Esophagus (tissue), 2 donors: ENCODE measurements around the gene CHTF8. TPM values are rescaled to one million over a fixed set of nuclear protein-coding genes. Genes with fewer than 3 reads are reported as not detected.
"Not testable (repeated sequence)": the region's sequence is repeated elsewhere in the genome, so short reads cannot be mapped to it uniquely, and the experiment has no call there.

ENCODE experiments used
- H3K27ac ChIP-seq, 2 donors: one replicate each; pipeline ENCODE4 v1.5.1; 2013; ENCODE audit warnings: low read depth in 2 of 2, mild to moderate bottlenecking in 2 of 2, inconsistent platforms in 1 of 2, low read length in 1 of 2, moderate library complexity in 1 of 2
- H3K27me3 ChIP-seq, 2 donors: one replicate each; pipeline ENCODE4 v1.6.1; 2013; ENCODE audit warnings: low read length in 2 of 2, control low read depth in 1 of 2, mild to moderate bottlenecking in 1 of 2; ENCODE audit not compliant: insufficient read depth in 2 of 2, control insufficient read depth in 1 of 2
- H3K36me3 ChIP-seq, 2 donors: one replicate each; pipeline ENCODE4 v1.6.1; 2013; ENCODE audit warnings: low read length in 1 of 2; ENCODE audit not compliant: control insufficient read depth in 2 of 2, insufficient read depth in 2 of 2
- H3K4me1 ChIP-seq, 2 donors: one replicate each; pipeline ENCODE4 v1.6.1; 2013; ENCODE audit warnings: low read length in 1 of 2; ENCODE audit not compliant: control insufficient read depth in 2 of 2, insufficient read depth in 2 of 2
- H3K4me3 ChIP-seq, 2 donors: one replicate each; pipeline ENCODE4 v1.5.1; 2013; ENCODE audit warnings: low read length in 2 of 2, mild to moderate bottlenecking in 2 of 2, low read depth in 1 of 2, moderate library complexity in 1 of 2
- H3K9me3 ChIP-seq, 2 donors: one replicate each; pipeline ENCODE4 v1.6.1; 2013; ENCODE audit warnings: mild to moderate bottlenecking in 2 of 2, low read depth in 1 of 2, low read length in 1 of 2, moderate library complexity in 1 of 2; ENCODE audit not compliant: control insufficient read depth in 2 of 2, insufficient read depth in 1 of 2
- WGBS, 2 donors: extraction: QIAGEN DNeasy Blood & Tissue Kit; methylation state at CpG; one replicate each; pipeline ENCODE4 v1.1.7; 2013; 5-methylcytosine and 5-hydroxymethylcytosine counted together
- polyA plus RNA-seq, 2 donors: library from polyadenylated mRNA; stranded (reverse); fragments of 200-250 nt; gene quantifications; one replicate each; pipeline ENCODE4 v1.2.3, GENCODE V29; 2013
- donor health status: healthy with polysubstance abuse.
- donor health status: Bipolar disorder and iron deficiency.

The CHTF8 gene
- polyA plus RNA-seq, 2 donors = 18.8 to 43.5 TPM

DNA sequence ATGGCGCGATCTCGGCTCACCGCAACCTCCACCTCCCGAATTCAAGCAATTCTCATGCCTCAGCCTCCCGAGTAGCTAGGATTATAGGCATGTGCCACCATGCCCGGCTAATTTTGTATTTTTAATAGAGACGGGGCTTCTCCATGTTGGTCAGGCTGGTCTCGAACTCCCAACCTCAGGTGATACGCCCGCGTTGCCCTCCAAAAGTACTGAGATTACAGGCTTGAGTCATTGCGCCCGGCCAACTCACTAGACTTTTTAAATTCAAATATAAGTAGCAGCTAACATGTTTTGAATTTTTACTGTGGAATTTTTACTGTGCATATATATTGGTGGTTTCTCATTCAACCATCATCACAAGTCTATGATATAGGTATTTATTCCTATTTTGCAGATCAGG, 7.4 kb downstream of the CHTF8 start:
- 93 to 94% methylated on average over 14 of the region's 14 CpGs for WGBS, 2 donors
- H3K27me3 ChIP-seq, H3K9me3 ChIP-seq, H3K36me3 ChIP-seq, H3K4me1 ChIP-seq, H3K4me3 ChIP-seq, H3K27ac ChIP-seq: not testable (repeated sequence)

GRCh38 chr16:69124406-69124805, 8.0 kb downstream of the CHTF8 start:
- H3K36me3 ChIP-seq, H3K27ac ChIP-seq, H3K4me3 ChIP-seq, H3K4me1 ChIP-seq, H3K27me3 ChIP-seq, H3K9me3 ChIP-seq: not testable (repeated sequence)
- WGBS, 2 donors = 79 to 89% methylated on average over 8 of the region's 8 CpGs

- 74 to 77% methylated on average over 3 of the region's 3 CpGs for WGBS, 2 donors
- peaks cover 6 to 9% of the 10 kb centered on the region in 2 donors for H3K36me3 ChIP-seq
- no peak overlapping the region for H3K27ac ChIP-seq
- no peak overlapping the region for H3K4me3 ChIP-seq
- no peaks in the 10 kb centered on the region for H3K4me1 ChIP-seq
- no peaks in the 10 kb centered on the region for H3K27me3 ChIP-seq
- no peaks in the 10 kb centered on the region for H3K9me3 ChIP-seq
Observed at GRCh38 chr16:69123910-69124309, 8.5 kb downstream of the CHTF8 start.

GRCh38 chr16:69120096-69120664, 12.2 kb downstream of the CHTF8 start:
- H3K9me3 ChIP-seq = no peaks in the 10 kb centered on the region
- H3K4me1 ChIP-seq = peaks cover 0 to 3% of the 10 kb centered on the region in 2 donors
- no peak overlapping the region for H3K4me3 ChIP-seq
- WGBS, 2 donors = 93 to 96% methylated on average over 19 of the region's 19 CpGs
- no peak overlapping the region for H3K27ac ChIP-seq
- H3K27me3 ChIP-seq = no peaks in the 10 kb centered on the region
- peaks cover 9 to 26% of the 10 kb centered on the region in 2 donors for H3K36me3 ChIP-seq

DNA sequence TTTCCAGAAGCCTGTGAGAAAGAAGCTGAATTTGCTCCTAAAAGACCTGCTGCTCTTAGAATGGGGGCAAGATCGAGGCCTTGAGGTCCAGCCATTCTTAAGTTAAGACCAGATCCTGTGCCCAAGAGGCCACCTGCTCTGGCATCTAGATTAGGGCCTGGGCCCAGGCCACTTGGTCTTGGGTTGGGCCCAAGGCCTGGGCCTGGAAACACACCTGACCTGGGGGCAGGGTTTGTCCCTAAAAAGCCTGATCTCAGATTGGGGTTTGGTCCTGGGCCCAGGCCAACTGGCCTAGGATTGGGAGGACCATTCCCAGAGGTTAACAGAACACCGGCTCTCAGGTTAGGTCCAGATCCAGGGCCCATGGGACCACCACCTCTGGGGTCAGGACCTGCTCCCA, 12.9 kb downstream of the CHTF8 start:
- Histone ChIP-seq H3K27ac (no peak overlapping the region), H3K4me1 (peaks cover 0 to 3% of the 10 kb centered on the region in 2 donors), H3K9me3 (no peaks in the 10 kb centered on the region), H3K27me3 (no peaks in the 10 kb centered on the region), H3K4me3 (no peak overlapping the region), H3K36me3 (peaks cover 9 to 32% of the 10 kb centered on the region in 2 donors)
- WGBS, 2 donors = 91 to 98% methylated on average over 2 of the region's 2 CpGs

GRCh38 chr16:69118994-69119393, 13.4 kb downstream of the CHTF8 start:
- Histone ChIP-seq H3K4me3 (no peak overlapping the region), H3K4me1 (peaks cover 0 to 3% of the 10 kb centered on the region in 2 donors), H3K36me3 (peaks cover 9 to 38% of the 10 kb centered on the region in 2 donors), H3K27ac (no peak overlapping the region), H3K27me3 (no peaks in the 10 kb centered on the region), H3K9me3 (no peaks in the 10 kb centered on the region)
- WGBS, 2 donors = 86 to 94% methylated on average over 2 of the region's 2 CpGs

DNA sequence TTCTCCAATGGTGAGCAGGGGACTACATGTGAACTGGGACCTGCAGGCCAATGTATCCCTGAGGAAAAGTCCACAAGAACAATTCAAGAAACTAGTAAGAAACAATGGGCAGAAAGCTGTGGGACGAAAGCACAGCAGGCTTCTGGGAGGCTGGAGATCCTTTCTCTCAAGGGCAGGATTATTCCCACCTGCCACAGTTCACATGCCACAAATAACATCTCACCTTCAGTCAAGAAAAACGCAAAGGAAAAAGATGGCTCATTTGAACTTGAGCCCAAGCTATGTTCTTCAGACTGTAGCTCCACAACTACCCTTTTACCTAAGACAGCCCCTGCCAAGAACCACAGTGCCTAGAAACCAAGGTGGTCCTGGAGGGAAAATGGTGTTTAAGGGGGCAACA, 13.9 kb downstream of the CHTF8 start:
- Histone ChIP-seq H3K36me3 (peaks cover 9 to 43% of the 10 kb centered on the region in 2 donors), H3K27me3 (no peaks in the 10 kb centered on the region), H3K27ac (no peak overlapping the region), H3K9me3 (no peaks in the 10 kb centered on the region), H3K4me1 (peaks cover 0 to 3% of the 10 kb centered on the region in 2 donors), H3K4me3 (no peak overlapping the region)
- WGBS, 2 donors = 80 to 84% methylated on average over 2 of the region's 2 CpGs

DNA sequence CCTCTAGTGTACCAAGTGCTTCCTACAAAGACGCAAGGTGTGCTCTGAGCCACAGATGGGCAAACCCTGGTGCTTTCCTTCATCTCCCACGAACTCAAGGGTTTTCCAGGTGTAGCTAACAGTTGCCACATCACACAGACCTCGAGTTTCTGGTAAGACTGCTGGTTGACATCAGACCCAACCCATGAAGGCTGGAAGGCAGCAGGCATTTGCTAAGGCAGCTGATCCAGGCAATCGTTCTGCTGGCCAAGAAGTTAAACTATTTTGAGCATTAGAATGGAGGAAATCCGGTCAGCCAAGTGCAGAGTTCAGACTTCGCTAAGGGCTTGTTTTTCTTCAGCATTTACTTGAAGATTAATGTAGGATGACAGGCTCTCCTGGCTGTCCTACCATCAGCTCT, 15.5 kb downstream of the CHTF8 start:
- Histone ChIP-seq H3K9me3 (no peaks in the 10 kb centered on the region), H3K4me3 (no peak overlapping the region), H3K27me3 (no peaks in the 10 kb centered on the region), H3K27ac (no peak overlapping the region), H3K4me1 (peaks cover 0 to 3% of the 10 kb centered on the region in 2 donors), H3K36me3 (peaks cover 9 to 47% of the 10 kb centered on the region in 2 donors)
- 53 to 58% methylated on average over 6 of the region's 6 CpGs for WGBS, 2 donors

DNA sequence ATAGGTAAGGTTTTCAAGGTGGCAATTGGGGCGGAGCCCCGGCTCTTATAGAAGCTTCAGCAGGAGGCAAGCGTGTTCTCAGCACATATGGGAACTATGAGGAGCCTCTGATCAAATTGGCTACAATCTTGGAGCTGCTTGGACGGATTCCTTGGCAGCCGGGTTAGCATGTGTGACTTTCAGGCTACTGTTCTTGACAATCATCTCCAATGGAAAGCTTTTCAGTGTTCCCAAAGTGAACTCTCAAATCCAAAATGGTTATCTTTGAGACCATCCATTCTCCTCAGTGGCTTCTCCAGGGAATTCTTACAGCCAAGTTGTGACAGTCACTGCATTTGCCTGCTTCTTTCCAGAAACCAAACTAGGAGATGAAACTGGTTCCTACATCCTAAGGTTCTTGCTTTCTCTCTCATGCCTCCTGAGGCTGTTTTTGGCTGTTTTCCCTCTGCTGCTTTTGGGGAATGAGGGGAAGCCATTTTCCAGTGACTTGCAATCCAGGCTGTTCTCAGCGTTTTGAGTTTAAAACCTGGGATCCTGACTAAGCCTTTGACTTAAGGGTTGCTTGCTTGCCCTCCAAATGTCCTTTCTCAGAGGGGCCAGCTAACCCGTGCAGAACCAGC, 16.0 kb downstream of the CHTF8 start:
- no peaks in the 10 kb centered on the region for H3K27me3 ChIP-seq
- no peak overlapping the region for H3K27ac ChIP-seq
- peaks cover 9 to 50% of the 10 kb centered on the region in 2 donors for H3K36me3 ChIP-seq
- no peaks in the 10 kb centered on the region for H3K9me3 ChIP-seq
- peaks cover 0 to 3% of the 10 kb centered on the region in 2 donors for H3K4me1 ChIP-seq
- 80 to 82% methylated on average over 7 of the region's 7 CpGs for WGBS, 2 donors
- H3K4me3 ChIP-seq = no peak overlapping the region

DNA sequence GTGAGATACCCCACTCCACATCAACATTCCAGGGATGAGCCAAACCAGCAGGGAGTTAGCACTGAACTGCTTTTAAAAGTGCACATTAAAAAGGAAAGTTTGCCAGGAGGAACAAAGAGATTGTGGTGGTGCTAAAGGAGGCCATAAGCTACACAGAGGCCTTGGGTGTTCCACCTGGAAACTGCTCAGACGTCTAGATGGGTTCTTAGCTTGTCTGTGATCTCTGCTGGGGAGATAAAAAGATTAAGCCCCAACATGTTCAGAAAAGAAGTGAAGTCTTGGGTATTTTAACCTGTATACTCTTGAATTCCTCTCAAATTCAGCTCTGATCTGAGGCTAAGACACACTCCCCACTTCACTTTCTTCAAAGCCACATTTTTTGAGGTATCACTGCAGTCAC, 16.6 kb downstream of the CHTF8 start:
- H3K27me3 ChIP-seq = no peaks in the 10 kb centered on the region
- peaks cover 7 to 46% of the 10 kb centered on the region in 2 donors for H3K36me3 ChIP-seq
- WGBS, 2 donors = 43 to 70% methylated on average over 1 of the region's 1 CpG
- no peaks in the 10 kb centered on the region for H3K9me3 ChIP-seq
- no peak overlapping the region for H3K4me3 ChIP-seq
- H3K4me1 ChIP-seq = peaks cover 0 to 3% of the 10 kb centered on the region in 2 donors
- H3K27ac ChIP-seq = no peak overlapping the region
